ENCODE data around the gene ARHGAP42. TPM values are rescaled to one million over a fixed set of nuclear protein-coding genes. Genes with fewer than 3 reads are reported as not detected.

ARHGAP42 gene, protein sequence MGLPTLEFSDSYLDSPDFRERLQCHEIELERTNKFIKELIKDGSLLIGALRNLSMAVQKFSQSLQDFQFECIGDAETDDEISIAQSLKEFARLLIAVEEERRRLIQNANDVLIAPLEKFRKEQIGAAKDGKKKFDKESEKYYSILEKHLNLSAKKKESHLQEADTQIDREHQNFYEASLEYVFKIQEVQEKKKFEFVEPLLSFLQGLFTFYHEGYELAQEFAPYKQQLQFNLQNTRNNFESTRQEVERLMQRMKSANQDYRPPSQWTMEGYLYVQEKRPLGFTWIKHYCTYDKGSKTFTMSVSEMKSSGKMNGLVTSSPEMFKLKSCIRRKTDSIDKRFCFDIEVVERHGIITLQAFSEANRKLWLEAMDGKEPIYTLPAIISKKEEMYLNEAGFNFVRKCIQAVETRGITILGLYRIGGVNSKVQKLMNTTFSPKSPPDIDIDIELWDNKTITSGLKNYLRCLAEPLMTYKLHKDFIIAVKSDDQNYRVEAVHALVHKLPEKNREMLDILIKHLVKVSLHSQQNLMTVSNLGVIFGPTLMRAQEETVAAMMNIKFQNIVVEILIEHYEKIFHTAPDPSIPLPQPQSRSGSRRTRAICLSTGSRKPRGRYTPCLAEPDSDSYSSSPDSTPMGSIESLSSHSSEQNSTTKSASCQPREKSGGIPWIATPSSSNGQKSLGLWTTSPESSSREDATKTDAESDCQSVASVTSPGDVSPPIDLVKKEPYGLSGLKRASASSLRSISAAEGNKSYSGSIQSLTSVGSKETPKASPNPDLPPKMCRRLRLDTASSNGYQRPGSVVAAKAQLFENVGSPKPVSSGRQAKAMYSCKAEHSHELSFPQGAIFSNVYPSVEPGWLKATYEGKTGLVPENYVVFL
- total RNA-seq, result 10.6 TPM

DNA sequence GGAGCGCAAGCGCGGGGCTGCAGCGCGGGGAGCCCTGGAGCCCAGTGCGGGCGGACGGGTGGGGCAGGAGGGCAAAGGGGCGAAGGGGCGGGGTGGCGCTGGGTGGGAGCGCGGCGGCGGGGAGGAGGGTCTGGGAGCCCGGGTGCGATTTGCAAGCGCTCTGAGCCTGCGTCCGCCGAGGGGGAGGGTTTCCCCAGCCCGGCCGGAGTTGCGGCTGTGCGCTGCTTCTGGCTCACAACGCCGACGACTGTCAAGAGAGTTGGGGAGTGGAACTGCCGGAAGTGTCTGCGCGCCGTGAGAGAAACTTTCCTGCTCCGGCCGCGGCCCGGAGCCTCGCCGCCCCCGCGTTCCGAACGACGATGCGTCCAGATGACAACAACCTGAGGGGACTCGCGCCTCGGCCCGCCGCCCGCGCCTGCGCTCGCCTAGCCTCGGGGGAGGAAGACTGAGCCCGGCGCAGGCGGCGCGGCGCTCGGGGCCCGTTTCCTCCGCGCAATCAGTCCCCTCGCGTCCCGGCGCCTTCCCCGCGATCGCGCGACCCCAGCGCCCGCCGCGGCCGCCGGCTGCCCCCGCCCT is at the start of gene ARHGAP42:
TSS of gene ARHGAP42 (plus strand) at position 235 of the 576 bp plus-strand sequence. CDS start 391 bp downstream, outside the sequence.

Small RNAs within 50 kb of the gene (small RNA-seq; reads per million reads assigned to genes)
- not detected for gene RN7SL222P (ENCODE audit: low replicate concordance)
